Testis (tissue), 3 donors: Measurements from ENCODE around the gene C1S. TPM values are rescaled to one million over a fixed set of nuclear protein-coding genes. Genes with fewer than 3 reads are reported as not detected.

Source experiments
- DNase-seq: peaks from one replicate; pipeline ENCODE4 v3.0.0-alpha.2; 2019
- H3K27ac ChIP-seq, 2 donors: fragments of 200-600 bp; sonication (generic); one replicate each; pipeline ENCODE4 v1.5.1; 2019
- H3K27me3 ChIP-seq: fragments of 200-600 bp; sonication (generic); one replicate; pipeline ENCODE4 v1.5.1; 2019
- H3K36me3 ChIP-seq: fragments of 200-600 bp; sonication (generic); one replicate; pipeline ENCODE4 v1.5.1; 2017; ENCODE audit warnings: low read depth; ENCODE audit errors: missing control alignments
- H3K4me1 ChIP-seq: fragments of 200-600 bp; sonication (generic); one replicate; pipeline ENCODE4 v1.5.1; 2019
- H3K4me3 ChIP-seq, 2 donors: fragments of 200-600 bp; sonication (generic); one replicate each; pipeline ENCODE4 v1.5.1; 2017 to 2019
- H3K9me3 ChIP-seq: fragments of 200-600 bp; sonication (generic); one replicate; pipeline ENCODE4 v1.5.1; 2017
- POLR2A ChIP-seq: fragments of 450-650 bp; IDR thresholded peaks from one replicate; pipeline ENCODE4 v1.6.1; 2017; ENCODE audit warnings: antibody characterized with exemption, mild to moderate bottlenecking, moderate library complexity
- WGBS, 2 donors: methylation state at CpG; one replicate each; pipeline ENCODE4 v1.1.5; 2018; 5-methylcytosine and 5-hydroxymethylcytosine counted together
- intact Hi-C: fragments of 100-400 bp; cut with DNase I; formaldehyde crosslinking; loops from one replicate; pipeline ENCODE4 v1.15.1; 2023; ENCODE audit warnings: low total_unique reads
- polyA plus RNA-seq: library from polyadenylated mRNA; stranded (reverse); fragments of 350-450 nt; fragmentation: Illumina TruSeq; extraction: RNeasy Lipid Tissue Mini Kit (QIAGEN cat#74804); gene quantifications from one replicate; pipeline ENCODE4 v1.2.3, GENCODE V29; 2014; ENCODE audit warnings: low read depth, low replicate concordance; ENCODE audit not compliant: insufficient read depth
- total RNA-seq, 2 donors: library from RNA; depleted of rRNA; stranded (reverse); fragments of >200 nt; gene quantifications; one replicate each; pipeline ENCODE4 v1.2.3, GENCODE V29; 2016
- TF ChIP-seq, protein P1 (sequence below), 3 experiments: fragments of 450-650 bp in 2 of 3; fragments of 200-600 bp in 1 of 3; sonication (generic) in 1 of 3; IDR thresholded peaks; one replicate each; pipeline ENCODE4 v1.5.1; 2016 to 2019; ENCODE audit warnings: antibody characterized with exemption in 3 of 3, mild to moderate bottlenecking in 2 of 3, moderate library complexity in 1 of 3

C1S gene
- total and polyA plus RNA-seq, 3 donors from 2014 or later: 86.1 to 271 (median 190) TPM

DNA sequence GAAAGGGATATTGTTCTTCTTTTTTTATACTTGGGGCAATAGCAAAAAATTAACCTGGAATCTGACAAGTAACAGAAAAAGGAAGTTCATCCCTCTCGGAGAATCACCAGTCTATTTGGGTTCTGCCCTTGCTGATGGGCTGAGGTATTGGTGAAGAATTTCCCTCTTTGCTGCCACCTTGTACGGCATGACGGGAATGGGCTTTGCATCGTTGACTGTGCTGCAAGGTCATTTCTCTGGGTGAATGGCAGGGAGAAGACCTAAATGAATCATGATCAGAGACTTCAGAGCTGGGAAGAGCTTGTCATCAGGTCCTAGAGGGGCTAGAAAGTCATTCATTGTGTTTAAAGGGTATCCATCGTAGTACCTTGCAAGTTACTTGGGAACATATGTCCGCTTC lies 12.0 kb downstream of the C1S start:
- Histone ChIP-seq H3K27ac (no peak overlapping the region), H3K9me3 (no peaks in the 10 kb centered on the region), H3K36me3 (no peaks in the 10 kb centered on the region), H3K4me1 (peaks cover 11% of the 10 kb centered on the region), H3K27me3 (no peaks in the 10 kb centered on the region), H3K4me3 (no peak overlapping the region)
- intact Hi-C loops: no loop called here
- WGBS, 2 donors: 89 to 91% methylated on average over 6 of the region's 6 CpGs
- DNase-seq: no peak
- TF ChIP-seq, protein P1, sequence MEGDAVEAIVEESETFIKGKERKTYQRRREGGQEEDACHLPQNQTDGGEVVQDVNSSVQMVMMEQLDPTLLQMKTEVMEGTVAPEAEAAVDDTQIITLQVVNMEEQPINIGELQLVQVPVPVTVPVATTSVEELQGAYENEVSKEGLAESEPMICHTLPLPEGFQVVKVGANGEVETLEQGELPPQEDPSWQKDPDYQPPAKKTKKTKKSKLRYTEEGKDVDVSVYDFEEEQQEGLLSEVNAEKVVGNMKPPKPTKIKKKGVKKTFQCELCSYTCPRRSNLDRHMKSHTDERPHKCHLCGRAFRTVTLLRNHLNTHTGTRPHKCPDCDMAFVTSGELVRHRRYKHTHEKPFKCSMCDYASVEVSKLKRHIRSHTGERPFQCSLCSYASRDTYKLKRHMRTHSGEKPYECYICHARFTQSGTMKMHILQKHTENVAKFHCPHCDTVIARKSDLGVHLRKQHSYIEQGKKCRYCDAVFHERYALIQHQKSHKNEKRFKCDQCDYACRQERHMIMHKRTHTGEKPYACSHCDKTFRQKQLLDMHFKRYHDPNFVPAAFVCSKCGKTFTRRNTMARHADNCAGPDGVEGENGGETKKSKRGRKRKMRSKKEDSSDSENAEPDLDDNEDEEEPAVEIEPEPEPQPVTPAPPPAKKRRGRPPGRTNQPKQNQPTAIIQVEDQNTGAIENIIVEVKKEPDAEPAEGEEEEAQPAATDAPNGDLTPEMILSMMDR (IDR thresholded peaks at IDR 0.05): no peak
- TF ChIP-seq POLR2A: no peak

DNA sequence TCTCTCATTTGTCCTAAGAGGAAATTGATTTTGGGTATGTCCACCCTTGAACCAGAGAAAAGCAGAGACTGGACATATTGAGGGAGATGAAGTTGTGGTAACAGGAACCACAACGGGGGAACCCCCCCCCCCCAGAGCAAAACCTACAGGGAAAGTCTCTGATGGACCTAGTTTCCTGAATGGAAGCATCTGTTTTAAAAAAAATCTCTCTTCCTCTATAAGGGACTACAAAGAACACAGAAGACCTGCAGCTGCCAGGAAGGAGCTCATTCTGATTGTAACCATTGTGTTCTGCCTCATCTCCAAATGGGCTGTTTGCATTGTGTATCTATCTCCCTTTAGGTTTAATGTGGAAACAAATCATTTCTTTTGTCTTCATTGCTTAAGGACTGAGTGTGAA lies 13.4 kb downstream of the C1S start:
- TF ChIP-seq, protein P1 (IDR thresholded peaks at IDR 0.05): no peak
- TF ChIP-seq POLR2A: no peak
- 22 to 31% methylated on average over 1 of the region's 1 CpG for WGBS, 2 donors
- Histone ChIP-seq H3K4me3 (no peak overlapping the region), H3K4me1 (peaks cover 3% of the 10 kb centered on the region), H3K27me3 (no peaks in the 10 kb centered on the region), H3K9me3 (no peaks in the 10 kb centered on the region), H3K27ac (no peak overlapping the region), H3K36me3 (no peaks in the 10 kb centered on the region)
- intact Hi-C loops: no loop called here
- DNase-seq: no peak

DNA sequence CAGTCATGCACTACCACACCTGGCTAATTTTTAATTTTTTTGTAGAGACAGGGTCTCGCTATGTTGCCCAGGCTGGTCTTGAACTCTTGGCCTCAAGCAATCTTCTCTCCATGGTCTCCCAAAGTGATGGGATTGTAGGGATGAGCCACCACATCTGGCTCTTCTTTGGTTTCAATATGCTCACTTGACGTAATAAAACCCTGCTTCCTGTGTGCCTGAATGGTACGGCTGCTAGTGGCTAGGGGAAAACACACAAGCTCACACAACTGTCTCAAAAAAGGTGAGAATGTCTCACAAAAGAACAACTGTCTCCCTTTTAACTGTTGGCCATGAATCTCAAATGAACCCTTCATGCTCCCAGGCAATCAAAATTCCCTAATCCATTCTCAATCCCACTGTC lies 15.0 kb downstream of the C1S start:
- intact Hi-C loops: no loop called here
- TF ChIP-seq POLR2A: no peak
- Histone ChIP-seq H3K27me3 (no peaks in the 10 kb centered on the region), H3K4me1 (no peaks in the 10 kb centered on the region), H3K4me3 (no peak overlapping the region), H3K27ac (no peak overlapping the region), H3K9me3 (no peaks in the 10 kb centered on the region), H3K36me3 (no peaks in the 10 kb centered on the region)
- DNase-seq: no peak
- WGBS, 2 donors: 67 to 93% methylated on average over 3 of the region's 3 CpGs

DNA sequence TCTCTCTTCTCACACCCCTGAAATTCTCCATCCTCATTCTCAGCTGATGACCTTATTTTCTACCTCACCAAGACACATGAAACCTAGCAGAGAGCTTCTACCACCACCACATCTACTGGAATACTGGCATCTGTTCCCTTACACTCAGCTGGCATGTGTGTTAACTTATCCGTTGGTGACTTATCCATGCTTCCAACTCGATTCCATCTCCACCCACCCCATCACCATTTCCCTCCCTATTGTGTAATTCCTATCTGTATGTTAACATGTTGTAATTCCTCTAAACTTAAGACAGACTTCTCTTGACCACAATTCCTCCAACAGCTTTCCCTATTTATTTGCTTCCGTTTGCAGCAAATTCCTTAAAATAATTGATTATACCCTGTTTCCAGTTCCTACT lies 15.4 kb downstream of the C1S start:
- no peaks in the 10 kb centered on the region for H3K9me3 ChIP-seq
- DNase-seq: no peak
- no peaks in the 10 kb centered on the region for H3K27me3 ChIP-seq
- intact Hi-C loops: no loop called here
- H3K4me3 ChIP-seq: no peak overlapping the region
- TF ChIP-seq, protein P1 (IDR thresholded peaks at IDR 0.05): no peak
- TF ChIP-seq POLR2A: no peak
- H3K27ac ChIP-seq: no peak overlapping the region
- H3K4me1 ChIP-seq: no peaks in the 10 kb centered on the region
- no peaks in the 10 kb centered on the region for H3K36me3 ChIP-seq
- WGBS, 2 donors: 78 to 87% methylated on average over 3 of the region's 3 CpGs

DNA sequence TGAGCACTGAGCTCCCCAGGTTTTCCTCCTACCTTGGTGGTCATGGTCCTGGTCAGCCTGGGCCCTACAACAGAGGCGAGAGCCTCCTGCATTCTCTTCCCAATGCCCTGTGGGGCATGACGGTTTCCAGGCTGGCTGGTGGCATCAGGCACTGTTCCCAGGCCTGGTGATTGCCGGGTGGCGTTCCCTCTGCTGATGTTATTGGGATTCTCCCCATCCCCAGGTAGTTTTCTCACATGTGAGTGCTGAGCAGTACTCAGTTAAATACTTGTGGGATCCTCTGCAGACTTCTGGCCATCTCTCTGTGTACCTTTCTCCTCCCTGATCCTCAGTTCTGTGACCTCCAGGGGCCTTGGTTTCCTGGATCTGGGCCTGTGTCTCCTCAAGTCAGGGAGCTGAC lies 16.0 kb downstream of the C1S start:
- no peak for TF ChIP-seq POLR2A
- TF ChIP-seq, protein P1 (IDR thresholded peaks at IDR 0.05): no peak
- H3K4me3 ChIP-seq: no peak overlapping the region
- H3K9me3 ChIP-seq: no peaks in the 10 kb centered on the region
- no peaks in the 10 kb centered on the region for H3K36me3 ChIP-seq
- H3K27me3 ChIP-seq: no peaks in the 10 kb centered on the region
- WGBS, 2 donors: 92 to 93% methylated on average over 4 of the region's 4 CpGs
- DNase-seq: no peak
- intact Hi-C loops: no loop called here
- no peaks in the 10 kb centered on the region for H3K4me1 ChIP-seq
- no peak overlapping the region for H3K27ac ChIP-seq
